ENCODE data around the gene CD200R1L. TPM values are rescaled to one million over a fixed set of nuclear protein-coding genes. Genes with fewer than 3 reads are reported as not detected.

Gene CD200R1L
- total and polyA plus RNA-seq, 3 donors from 2014 or later, result 0.71 to 7.9 TPM; not detected in 1

- H3K9me3 ChIP-seq, result no peaks in the 10 kb centered on the region
- no peaks in the 10 kb centered on the region for H3K36me3 ChIP-seq (ENCODE audit: low read depth, missing control alignments)
- H3K27ac ChIP-seq, result no peak overlapping the region
- 66 to 68% methylated on average over 2 of the region's 2 CpGs for WGBS, 2 donors
- H3K4me3 ChIP-seq, result no peak overlapping the region
- intact Hi-C loops (cut with DNase I; ENCODE audit: low total_unique reads), result no loop called here
- H3K27me3 ChIP-seq, result no peaks in the 10 kb centered on the region
- H3K4me1 ChIP-seq, result peaks cover 5% of the 10 kb centered on the region
- no peak for DNase-seq
- TF ChIP-seq CTCF (IDR thresholded peaks at IDR 0.05) (no peak), POLR2A (IDR thresholded peaks at IDR 0.05) (no peak)
These were observed 38.5 kb downstream of the CD200R1L start for GRCh38 chr3:112808136-112808535.

- Histone ChIP-seq H3K27ac (no peak overlapping the region), H3K4me1 (peaks cover under 1% of the 10 kb centered on the region), H3K36me3 (ENCODE audit: low read depth, missing control alignments) (no peaks in the 10 kb centered on the region), H3K9me3 (no peaks in the 10 kb centered on the region), H3K4me3 (no peak overlapping the region), H3K27me3 (no peaks in the 10 kb centered on the region)
- 68 to 70% methylated on average over 4 of the region's 4 CpGs for WGBS, 2 donors
- intact Hi-C loops (cut with DNase I; ENCODE audit: low total_unique reads), result no loop called here
- no peak for TF ChIP-seq CTCF (IDR thresholded peaks at IDR 0.05)
- no peak for TF ChIP-seq POLR2A (IDR thresholded peaks at IDR 0.05)
- DNase-seq, result no peak
These were observed 39.0 kb downstream of the CD200R1L start for GRCh38 chr3:112807685-112808084.

- no peak overlapping the region for H3K27ac ChIP-seq
- no peaks in the 10 kb centered on the region for H3K36me3 ChIP-seq (ENCODE audit: low read depth, missing control alignments)
- intact Hi-C loops (cut with DNase I; ENCODE audit: low total_unique reads), result no loop called here
- H3K4me1 ChIP-seq, result no peaks in the 10 kb centered on the region
- no peaks in the 10 kb centered on the region for H3K9me3 ChIP-seq
- no peaks in the 10 kb centered on the region for H3K27me3 ChIP-seq
- TF ChIP-seq POLR2A (IDR thresholded peaks at IDR 0.05) (no peak), CTCF (IDR thresholded peaks at IDR 0.05) (no peak)
- WGBS, 2 donors, result 72 to 75% methylated on average over 5 of the region's 5 CpGs
- no peak overlapping the region for H3K4me3 ChIP-seq
- DNase-seq, result no peak
These were observed 39.8 kb downstream of the CD200R1L start for GRCh38 chr3:112806903-112807302.

GRCh38 chr3:112805126-112805525 is 41.5 kb downstream of the CD200R1L start:
- no peaks in the 10 kb centered on the region for H3K27me3 ChIP-seq
- intact Hi-C loops (cut with DNase I; ENCODE audit: low total_unique reads), result no loop called here
- no peak overlapping the region for H3K4me3 ChIP-seq
- H3K9me3 ChIP-seq, result no peaks in the 10 kb centered on the region
- no peaks in the 10 kb centered on the region for H3K36me3 ChIP-seq (ENCODE audit: low read depth, missing control alignments)
- DNase-seq, result no peak
- WGBS, 2 donors, result 93 to 97% methylated on average over 5 of the region's 5 CpGs
- TF ChIP-seq POLR2A (IDR thresholded peaks at IDR 0.05) (no peak), CTCF (IDR thresholded peaks at IDR 0.05) (no peak)
- H3K4me1 ChIP-seq, result no peaks in the 10 kb centered on the region
- H3K27ac ChIP-seq, result no peak overlapping the region

GRCh38 chr3:112804021-112804420 is 42.6 kb downstream of the CD200R1L start:
- H3K4me1 ChIP-seq, result no peaks in the 10 kb centered on the region
- no peaks in the 10 kb centered on the region for H3K27me3 ChIP-seq
- 83 to 92% methylated on average over 1 of the region's 1 CpG for WGBS, 2 donors
- no peaks in the 10 kb centered on the region for H3K9me3 ChIP-seq
- intact Hi-C loops (cut with DNase I; ENCODE audit: low total_unique reads), result no loop called here
- TF ChIP-seq POLR2A (IDR thresholded peaks at IDR 0.05) (no peak), CTCF (IDR thresholded peaks at IDR 0.05) (no peak)
- no peak overlapping the region for H3K27ac ChIP-seq
- DNase-seq, result no peak
- H3K36me3 ChIP-seq (ENCODE audit: low read depth, missing control alignments), result no peaks in the 10 kb centered on the region
- no peak overlapping the region for H3K4me3 ChIP-seq
